Esophagus squamous epithelium (tissue), 5 donors: ENCODE data around the gene C10orf120. TPM values are rescaled to one million over a fixed set of nuclear protein-coding genes. Genes with fewer than 3 reads are reported as not detected.

ENCODE experiments used
- DNase-seq: peaks from one replicate; lab custom pipeline; 2025; lab: John Stamatoyannopoulos, UW
- H3K27ac ChIP-seq, 4 donors: fragments of 200-600 bp; sonication (generic); one replicate each; pipeline ENCODE4 v1.5.1; 2016 to 2019; ENCODE audit warnings: mild to moderate bottlenecking in 1 of 4
- H3K27me3 ChIP-seq, 4 donors: fragments of 200-600 bp; sonication (generic); 1 replicate in 3 of 4; 2 replicates in 1 of 4; pipeline versions ENCODE4 v1.5.1 to v1.6.0; 2017 to 2021; ENCODE audit warnings: antibody characterized with exemption in 1 of 4
- H3K36me3 ChIP-seq, 3 donors: fragments of 200-600 bp; sonication (generic); one replicate each; pipeline ENCODE4 v1.5.1; 2016 to 2019
- H3K4me1 ChIP-seq, 3 donors: fragments of 200-600 bp; sonication (generic); one replicate each; pipeline ENCODE4 v1.5.1; 2017 to 2019
- H3K4me3 ChIP-seq, 4 donors: fragments of 200-600 bp; sonication (generic); 1 replicate in 3 of 4; 2 replicates in 1 of 4; pipeline ENCODE4 v1.5.1; 2016 to 2019; ENCODE audit warnings: mild to moderate bottlenecking in 2 of 4, moderate library complexity in 1 of 4
- H3K9me3 ChIP-seq, 3 donors: fragments of 200-600 bp; sonication (generic); one replicate each; pipeline ENCODE4 v1.5.1; 2016 to 2019
- POLR2A ChIP-seq, 4 donors: fragments of 450-650 bp; IDR thresholded peaks; one replicate each; pipeline ENCODE4 v1.6.1; 2017; ENCODE audit warnings: antibody characterized with exemption in 4 of 4, mild to moderate bottlenecking in 4 of 4, moderate library complexity in 3 of 4
- WGBS, 2 donors: methylation state at CpG; one replicate each; pipeline ENCODE4 v1.1.5; 2018; 5-methylcytosine and 5-hydroxymethylcytosine counted together
- intact Hi-C: fragments of 100-400 bp; cut with DNase I; formaldehyde crosslinking; loops from one replicate; pipeline ENCODE4 v1.15.0; 2022
- total RNA-seq, 4 donors: library from RNA; depleted of rRNA; stranded (reverse); fragments of >200 nt; gene quantifications; one replicate each; pipeline ENCODE4 v1.1.0, GENCODE V29; 2016
- TF ChIP-seq, protein P1 (sequence below), 6 experiments: fragments of 450-650 bp in 4 of 6; fragments of 200-600 bp in 2 of 6; sonication (generic) in 2 of 6; IDR thresholded peaks; one replicate each; pipeline ENCODE4 v1.5.1; 2016 to 2019; ENCODE audit warnings: antibody characterized with exemption in 6 of 6, mild to moderate bottlenecking in 4 of 6, moderate library complexity in 4 of 6
- donor health status: DM: yes; HTN: yes; CAD: no.

Gene C10orf120
- total RNA-seq, 4 donors from 2014 or later: not detected

DNA sequence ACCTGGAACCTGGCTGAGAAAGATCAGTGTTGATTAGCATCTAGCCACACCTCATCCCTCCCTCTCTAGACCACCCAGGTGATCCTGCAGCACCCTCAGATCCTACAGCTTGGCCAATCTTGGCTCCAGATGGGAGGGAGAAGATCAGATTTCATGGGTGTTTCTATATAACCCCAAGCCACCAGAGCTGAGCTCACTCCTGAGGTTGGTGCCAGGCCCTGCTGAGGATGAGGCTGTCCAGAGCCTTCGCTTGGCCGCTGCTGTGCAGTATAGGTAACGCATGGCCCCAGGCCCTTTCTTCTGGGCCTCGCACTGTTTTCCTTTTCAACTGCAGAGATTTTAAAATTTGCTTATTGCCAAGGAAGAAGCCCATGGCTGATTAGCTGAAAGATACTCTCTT, 27.0 kb downstream of the C10orf120 start:
- no peaks in the 10 kb centered on the region for H3K36me3 ChIP-seq
- H3K27me3 ChIP-seq: peaks cover 0 to 29% (median 0%) of the 10 kb centered on the region in 4 donors
- DNase-seq: no peak
- H3K27ac ChIP-seq: no peak overlapping the region
- 91 to 93% methylated on average over 4 of the region's 4 CpGs for WGBS, 2 donors
- no peaks in the 10 kb centered on the region for H3K4me1 ChIP-seq
- no peak overlapping the region for H3K4me3 ChIP-seq
- intact Hi-C loops: no loop called here
- no peak for TF ChIP-seq POLR2A (IDR thresholded peaks at IDR 0.05)
- H3K9me3 ChIP-seq: no peaks in the 10 kb centered on the region

DNA sequence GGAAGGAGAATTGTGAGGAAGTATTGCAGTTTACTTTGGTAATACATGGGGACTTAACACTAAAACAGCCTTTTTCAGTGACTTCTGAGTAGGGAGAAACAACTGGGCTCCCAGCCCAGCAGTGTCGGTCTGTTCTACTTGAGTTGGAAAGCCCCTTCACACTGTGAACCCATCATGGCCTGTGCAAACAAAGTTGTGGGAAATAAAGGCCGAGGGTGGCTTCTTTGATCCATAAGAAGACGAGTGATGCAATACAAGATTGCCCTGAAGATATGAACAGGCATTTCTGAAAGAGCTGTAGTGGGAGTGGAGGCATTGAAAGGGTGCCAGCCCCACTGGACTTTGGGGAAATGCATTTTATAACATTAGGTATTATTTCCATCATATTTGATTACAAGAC, 28.3 kb downstream of the C10orf120 start:
- Histone ChIP-seq H3K4me3 (no peak overlapping the region), H3K4me1 (no peaks in the 10 kb centered on the region), H3K9me3 (no peaks in the 10 kb centered on the region), H3K36me3 (no peaks in the 10 kb centered on the region), H3K27me3 (peaks cover 0 to 26% (median 0%) of the 10 kb centered on the region in 4 donors), H3K27ac (no peak overlapping the region)
- DNase-seq: no peak
- WGBS, 2 donors: 7 to 50% methylated on average over 2 to 3 of the region's 3 CpGs
- TF ChIP-seq, protein P1, sequence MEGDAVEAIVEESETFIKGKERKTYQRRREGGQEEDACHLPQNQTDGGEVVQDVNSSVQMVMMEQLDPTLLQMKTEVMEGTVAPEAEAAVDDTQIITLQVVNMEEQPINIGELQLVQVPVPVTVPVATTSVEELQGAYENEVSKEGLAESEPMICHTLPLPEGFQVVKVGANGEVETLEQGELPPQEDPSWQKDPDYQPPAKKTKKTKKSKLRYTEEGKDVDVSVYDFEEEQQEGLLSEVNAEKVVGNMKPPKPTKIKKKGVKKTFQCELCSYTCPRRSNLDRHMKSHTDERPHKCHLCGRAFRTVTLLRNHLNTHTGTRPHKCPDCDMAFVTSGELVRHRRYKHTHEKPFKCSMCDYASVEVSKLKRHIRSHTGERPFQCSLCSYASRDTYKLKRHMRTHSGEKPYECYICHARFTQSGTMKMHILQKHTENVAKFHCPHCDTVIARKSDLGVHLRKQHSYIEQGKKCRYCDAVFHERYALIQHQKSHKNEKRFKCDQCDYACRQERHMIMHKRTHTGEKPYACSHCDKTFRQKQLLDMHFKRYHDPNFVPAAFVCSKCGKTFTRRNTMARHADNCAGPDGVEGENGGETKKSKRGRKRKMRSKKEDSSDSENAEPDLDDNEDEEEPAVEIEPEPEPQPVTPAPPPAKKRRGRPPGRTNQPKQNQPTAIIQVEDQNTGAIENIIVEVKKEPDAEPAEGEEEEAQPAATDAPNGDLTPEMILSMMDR (IDR thresholded peaks at IDR 0.05): no peak
- no peak for TF ChIP-seq POLR2A (IDR thresholded peaks at IDR 0.05)
- intact Hi-C loops: no loop called here

GRCh38 chr10:122669842-122670241, 29.8 kb downstream of the C10orf120 start:
- Histone ChIP-seq H3K9me3 (no peaks in the 10 kb centered on the region), H3K27me3 (peaks cover 0 to 36% (median 0%) of the 10 kb centered on the region in 4 donors), H3K27ac (no peak overlapping the region), H3K36me3 (no peaks in the 10 kb centered on the region), H3K4me3 (no peak overlapping the region), H3K4me1 (no peaks in the 10 kb centered on the region)
- no peak for DNase-seq
- 46 to 53% methylated on average over 2 of the region's 2 CpGs for WGBS, 2 donors
- no peak for TF ChIP-seq POLR2A (IDR thresholded peaks at IDR 0.05)
- TF ChIP-seq, protein P1 (IDR thresholded peaks at IDR 0.05): no peak
- intact Hi-C loops: no loop called here

GRCh38 chr10:122669045-122669444, 30.6 kb downstream of the C10orf120 start:
- H3K4me3 ChIP-seq: no peak overlapping the region
- WGBS, 2 donors: 62 to 75% methylated on average over 2 of the region's 2 CpGs

DNA sequence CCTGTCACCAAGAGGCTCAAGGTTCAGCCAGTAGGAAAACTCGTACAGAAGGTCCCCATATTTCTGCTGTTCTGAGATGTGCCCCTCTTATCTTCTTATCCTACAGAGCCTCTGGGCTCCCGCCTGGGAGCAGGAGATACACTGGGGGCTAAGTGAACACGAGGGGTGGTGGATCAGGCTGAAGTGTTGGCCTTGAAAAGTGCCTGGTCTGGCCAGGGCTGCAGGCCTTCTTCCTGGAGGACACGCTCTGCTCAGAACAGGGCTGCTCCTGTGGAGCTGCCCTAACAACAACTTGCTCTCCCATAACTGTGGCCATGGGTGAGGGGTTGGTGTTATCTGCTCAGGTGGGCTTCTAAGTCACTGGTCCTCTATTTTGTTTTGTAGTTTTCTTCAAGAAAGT, 33.7 kb downstream of the C10orf120 start:
- H3K4me3 ChIP-seq: no peak overlapping the region
- DNase-seq: no peak
- TF ChIP-seq, protein P1 (IDR thresholded peaks at IDR 0.05): no peak
- TF ChIP-seq POLR2A (IDR thresholded peaks at IDR 0.05): no peak
- no peak overlapping the region for H3K27ac ChIP-seq
- H3K27me3 ChIP-seq: peaks cover 0 to 38% (median 0%) of the 10 kb centered on the region in 4 donors
- no peaks in the 10 kb centered on the region for H3K9me3 ChIP-seq
- intact Hi-C loops: no loop called here
- H3K36me3 ChIP-seq: no peaks in the 10 kb centered on the region
- 64 to 73% methylated on average over 1 of the region's 4 CpGs for WGBS, 2 donors
- no peaks in the 10 kb centered on the region for H3K4me1 ChIP-seq

More at GRCh38 chr10:122669045-122669444, 30.6 kb downstream of the C10orf120 start:
- no peak for DNase-seq
- H3K27ac ChIP-seq: no peak overlapping the region
- no peaks in the 10 kb centered on the region for H3K9me3 ChIP-seq
- H3K27me3 ChIP-seq: peaks cover 0 to 42% (median 0%) of the 10 kb centered on the region in 4 donors
- intact Hi-C loops: no loop called here
- H3K36me3 ChIP-seq: no peaks in the 10 kb centered on the region
- TF ChIP-seq, protein P1 (IDR thresholded peaks at IDR 0.05): no peak
- TF ChIP-seq POLR2A (IDR thresholded peaks at IDR 0.05): no peak
- no peaks in the 10 kb centered on the region for H3K4me1 ChIP-seq
